ENCODE results near the gene ZNF883.

Gene ZNF883

GRCh38 chr9:112917047-112917986, 94.7 kb downstream of the ZNF883 start:
- FAIRE-seq = no peak

DNA sequence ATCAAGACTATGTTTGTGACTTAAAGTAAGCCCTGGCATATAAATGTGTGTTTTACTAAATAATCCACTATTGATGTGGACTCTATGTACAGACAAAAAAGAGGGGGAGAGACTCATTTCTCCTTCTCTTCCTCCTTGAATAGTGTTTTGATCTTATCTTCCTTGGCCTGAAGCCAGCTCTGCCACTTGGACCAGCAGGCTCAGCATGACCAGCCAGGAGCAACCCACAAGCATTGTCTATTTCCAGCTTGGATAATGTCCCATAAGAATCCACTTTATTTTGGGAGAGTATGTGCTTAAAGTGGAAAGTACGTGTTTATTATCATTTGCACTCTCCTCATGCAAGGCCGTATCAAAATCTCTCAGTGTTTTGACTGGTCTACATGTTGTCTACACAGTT, 97.5 kb downstream of the ZNF883 start:
- no peak for FAIRE-seq

DNA sequence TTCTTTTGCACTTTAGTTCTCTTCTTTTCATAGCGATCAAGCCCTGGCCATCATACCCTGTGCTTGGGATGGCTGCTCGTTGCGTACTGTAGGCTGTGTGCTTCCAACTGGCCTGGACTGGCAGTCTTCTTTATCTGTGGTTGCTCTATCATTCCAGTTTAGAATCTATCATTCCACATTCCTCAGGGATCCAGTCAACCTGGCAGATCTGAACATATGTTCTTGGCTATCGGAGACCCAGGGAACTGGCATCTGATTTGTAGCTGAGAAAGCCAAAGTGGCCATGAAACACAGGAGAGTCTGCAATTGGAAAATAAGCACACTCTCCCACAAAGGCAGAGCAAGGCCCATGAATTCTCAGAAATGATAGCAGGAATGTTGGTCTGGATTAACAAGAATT, 98.7 kb downstream of the ZNF883 start:
- FAIRE-seq = no peak

DNA sequence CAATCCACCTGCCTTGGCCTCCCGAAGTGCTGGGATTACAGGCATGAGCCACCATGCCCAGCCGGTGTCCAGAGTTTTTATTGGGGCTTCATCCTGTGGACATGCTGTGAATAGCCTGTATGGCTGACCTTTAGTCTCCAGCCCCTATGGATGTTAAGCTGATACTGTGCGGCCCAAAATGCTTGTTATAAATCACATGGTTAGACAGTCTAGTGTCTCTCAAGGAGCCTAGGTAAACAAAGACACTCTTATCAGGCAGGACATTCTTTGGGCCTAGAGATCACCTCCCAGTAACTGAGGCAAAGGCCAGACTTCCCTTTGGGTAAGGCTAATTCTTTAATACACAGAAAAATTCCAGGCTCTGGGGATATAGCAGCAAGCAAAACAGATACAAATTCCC, 99.4 kb downstream of the ZNF883 start:
- no peak for FAIRE-seq

GRCh38 chr9:112911736-112912135, 100.3 kb downstream of the ZNF883 start:
- no peak for FAIRE-seq

All from endometrium (tissue), 2 donors.